Fibroblast of lung (primary cell): ENCODE measurements around the gene SEMA5A. TPM values are rescaled to one million over a fixed set of nuclear protein-coding genes. Genes with fewer than 3 reads are reported as not detected.

Experiments used
- DNase-seq, 2 donors: peaks; one replicate each; pipeline versions ENCODE4 v3.0.0 to v3.0.0-alpha.2; 2010; ENCODE audit warnings: low read depth in 2 of 2
- H2AFZ ChIP-seq: 2 replicates; pipeline ENCODE4 v1.5.1; 2012; ENCODE audit warnings: low read length, control low read depth, inconsistent platforms
- H3K27ac ChIP-seq: 2 replicates; pipeline ENCODE4 v1.5.1; 2011; ENCODE audit warnings: low read length, control low read depth; ENCODE audit not compliant: insufficient read depth
- H3K27me3 ChIP-seq: 2 replicates; pipeline ENCODE4 v1.5.1; 2011; ENCODE audit warnings: mild to moderate bottlenecking, low read length; ENCODE audit not compliant: control insufficient read depth, insufficient read depth
- H3K36me3 ChIP-seq: 2 replicates; pipeline ENCODE4 v1.5.1; 2011; ENCODE audit warnings: low read length; ENCODE audit not compliant: control insufficient read depth, insufficient read depth
- H3K4me1 ChIP-seq: 2 replicates; pipeline ENCODE4 v1.5.1; 2011; ENCODE audit warnings: low read length; ENCODE audit not compliant: control insufficient read depth, insufficient read depth; ENCODE audit errors: extremely low read depth
- H3K4me2 ChIP-seq: 2 replicates; pipeline ENCODE4 v1.5.1; 2011; ENCODE audit warnings: low read length, control low read depth; ENCODE audit not compliant: insufficient read depth; ENCODE audit errors: extremely low read depth
- H3K4me3 ChIP-seq, 4 experiments: fragments of 200-600 bp in 1 of 4; sonication (generic) in 1 of 4; replicated peaks in 1 of 4; 2 replicates each; pipeline ENCODE4 v1.5.1; 2011 to 2016; ENCODE audit warnings: low read length in 4 of 4, low read depth in 3 of 4, mild to moderate bottlenecking in 3 of 4, control low read depth in 2 of 4, inconsistent platforms in 1 of 4, mixed read lengths in 1 of 4; ENCODE audit not compliant: insufficient read depth in 1 of 4; ENCODE audit errors: control extremely low read depth in 1 of 4
- H3K79me2 ChIP-seq: 2 replicates; pipeline ENCODE4 v1.5.1; 2012; ENCODE audit warnings: mild to moderate bottlenecking, low read length, inconsistent platforms; ENCODE audit not compliant: control insufficient read depth, insufficient read depth
- H3K9ac ChIP-seq: 2 replicates; pipeline ENCODE4 v1.5.1; 2011; ENCODE audit warnings: mild to moderate bottlenecking, low read length, control low read depth; ENCODE audit not compliant: insufficient read depth
- H3K9me3 ChIP-seq: 2 replicates; pipeline ENCODE4 v1.5.1; 2012; ENCODE audit warnings: low read depth, low read length; ENCODE audit not compliant: control insufficient read depth, insufficient read depth
- H4K20me1 ChIP-seq: 2 replicates; pipeline ENCODE4 v1.5.1; 2011; ENCODE audit warnings: low read length; ENCODE audit not compliant: control insufficient read depth, insufficient read depth; ENCODE audit errors: extremely low read depth
- CTCF ChIP-seq, 2 donors: IDR thresholded peaks in 1 of 2; conservative IDR thresholded peaks in 1 of 2; 1 replicate in 1 of 2; 2 replicates in 1 of 2; pipeline ENCODE4 v1.5.1; 2011 to 2012; ENCODE audit warnings: low read length in 2 of 2, control low read depth in 1 of 2, inconsistent platforms in 1 of 2, low read depth in 1 of 2, mild to moderate bottlenecking in 1 of 2
- EZH2 ChIP-seq: IDR thresholded peaks from 2 replicates; pipeline ENCODE4 v1.5.1; 2012; ENCODE audit warnings: low read length, control low read depth, mild to moderate bottlenecking; ENCODE audit errors: missing control alignments
- polyA plus RNA-seq, 2 donors: library from polyadenylated mRNA; depleted of rRNA in 1 of 2; stranded (reverse) in 1 of 2; unstranded in 1 of 2; fragments of >200 nt; gene quantifications; 2 replicates each; pipeline ENCODE4 v1.2.1, GENCODE V29; 2011 to 2012; ENCODE audit warnings: missing spikeins in 1 of 2
- total RNA-seq: library from RNA; depleted of rRNA; stranded (reverse); fragments of >200 nt; gene quantifications from 2 replicates; pipeline ENCODE4 v1.2.1, GENCODE V29; 2014

SEMA5A gene
- total and polyA plus RNA-seq, 2 donors (not counting 1 experiment from before 2014, with no cell fraction given): 30.6 to 49.0 TPM

GRCh38 chr5:9439531-9440292 lies 106.2 kb downstream of the SEMA5A start:
- peak overlapping the region; percentile 7 for H2AFZ ChIP-seq
- peak overlapping the region; percentile 68 for H3K27ac ChIP-seq
- no peak overlapping the region for H3K4me3 ChIP-seq

DNA sequence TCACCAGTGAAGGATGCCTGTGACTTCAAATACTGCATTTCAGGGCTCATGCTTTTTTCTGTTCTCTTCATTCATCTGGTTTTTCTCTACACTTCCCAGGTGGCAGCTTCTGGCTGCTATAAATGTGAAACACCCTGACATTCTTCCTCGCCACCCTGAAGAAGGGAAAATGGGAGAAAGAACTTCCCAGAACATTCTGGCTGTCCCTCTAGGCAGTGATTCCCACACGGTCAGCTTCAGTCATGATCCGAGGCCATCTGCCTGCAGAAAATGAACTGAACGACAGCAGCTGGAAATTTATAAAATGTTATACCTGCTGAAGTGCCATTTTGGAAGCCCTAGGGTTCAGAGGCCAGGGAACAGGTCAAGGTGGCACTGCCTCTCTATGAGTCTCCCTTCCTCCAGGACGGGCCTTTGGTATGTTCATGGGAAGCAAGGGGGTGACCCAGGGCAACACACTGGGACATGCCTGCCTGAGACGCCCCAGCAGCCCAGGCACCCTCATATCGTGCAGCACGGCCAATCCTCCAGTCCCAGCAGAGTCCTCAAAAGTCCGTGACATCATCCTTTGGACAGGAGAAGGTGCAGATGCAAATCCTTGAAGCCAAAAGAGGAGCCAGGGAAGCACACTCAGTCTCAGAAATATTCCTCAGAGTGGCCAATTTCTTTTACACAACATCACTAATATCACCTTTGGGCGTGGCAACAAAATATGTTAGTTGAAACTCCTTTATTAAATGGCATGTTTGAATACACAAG lies 107.1 kb downstream of the SEMA5A start:
- Histone ChIP-seq H3K9ac (no peak overlapping the region), H2AFZ (no peak overlapping the region), H4K20me1 (no peaks in the 10 kb centered on the region), H3K36me3 (no peaks in the 10 kb centered on the region), H3K4me1 (peaks cover 13% of the 10 kb centered on the region), H3K9me3 (no peaks in the 10 kb centered on the region), H3K4me3 (no peak overlapping the region), H3K27ac (peak overlapping the region; percentile 16), H3K79me2 (peaks cover 5% of the 10 kb centered on the region), H3K4me2 (no peak overlapping the region), H3K27me3 (no peaks in the 10 kb centered on the region)
- TF ChIP-seq CTCF (conservative IDR thresholded peaks at IDR 0.05 in 1 of 2, IDR thresholded peaks at IDR 0.05 in 1 of 2; ENCODE audit: low read depth in 1 of 2, low read length in 2 of 2) (no peak), EZH2 (no peak)
- no peak for DNase-seq

More at GRCh38 chr5:9439531-9440292, 106.2 kb downstream of the SEMA5A start:
- peaks cover 13% of the 10 kb centered on the region for H3K4me1 ChIP-seq
- no peak for DNase-seq
- H3K79me2 ChIP-seq: peaks cover 5% of the 10 kb centered on the region
- H4K20me1 ChIP-seq: no peaks in the 10 kb centered on the region
- H3K9ac ChIP-seq: no peak overlapping the region
- H3K36me3 ChIP-seq: no peaks in the 10 kb centered on the region
- H3K27me3 ChIP-seq: no peaks in the 10 kb centered on the region
- H3K9me3 ChIP-seq: no peaks in the 10 kb centered on the region
- H3K4me2 ChIP-seq: peak overlapping the region; percentile 56
- TF ChIP-seq EZH2 (no peak), CTCF (conservative IDR thresholded peaks at IDR 0.05 in 1 of 2, IDR thresholded peaks at IDR 0.05 in 1 of 2; ENCODE audit: low read depth in 1 of 2, low read length in 2 of 2) (no peak)

GRCh38 chr5:9437741-9438240 lies 108.1 kb downstream of the SEMA5A start:
- TF ChIP-seq CTCF (conservative IDR thresholded peaks at IDR 0.05 in 1 of 2, IDR thresholded peaks at IDR 0.05 in 1 of 2; ENCODE audit: low read depth in 1 of 2, low read length in 2 of 2) (no peak), EZH2 (no peak)
- peak overlapping the region; percentile 24 for H2AFZ ChIP-seq

More at GRCh38 chr5:9437741-9438240, 108.1 kb downstream of the SEMA5A start:
- H3K9ac ChIP-seq: no peak overlapping the region
- DNase-seq: peak; percentile 75 to 90
- no peak overlapping the region for H3K4me2 ChIP-seq
- H4K20me1 ChIP-seq: no peaks in the 10 kb centered on the region
- H3K4me1 ChIP-seq: peaks cover 13% of the 10 kb centered on the region
- H3K4me3 ChIP-seq: no peak overlapping the region
- H3K9me3 ChIP-seq: no peaks in the 10 kb centered on the region
- no peaks in the 10 kb centered on the region for H3K27me3 ChIP-seq
- H3K36me3 ChIP-seq: no peaks in the 10 kb centered on the region
- peak overlapping the region; percentile 55 for H3K27ac ChIP-seq
- peaks cover 4% of the 10 kb centered on the region for H3K79me2 ChIP-seq
